ENCODE data around the gene AFM.

GRCh38 chr4:73468170-73468569, 13.4 kb upstream of the AFM start:
- TF ChIP-seq CTCF (IDR thresholded peaks at IDR 0.05) (no peak), POLR2A (IDR thresholded peaks at IDR 0.05) (no peak)

Measured in sigmoid colon (tissue), 3 donors.